ENCODE measurements around the gene CFAP74. TPM values are rescaled to one million over a fixed set of nuclear protein-coding genes. Genes with fewer than 3 reads are reported as not detected.

Gene CFAP74
- total RNA-seq, 2 experiments from 2014 or later = not detected

GRCh38 chr1:1875932-1876331, 127.7 kb downstream of the CFAP74 start:
- peak; percentile 48 for ATAC-seq (ENCODE audit: low read depth)
- Mint-ChIP-seq H3K4me1 (peaks cover 35% of the 10 kb centered on the region), H3K27ac (peak overlapping the region; percentile 81), H3K4me3 (peak overlapping the region; percentile 53), H3K9me3 (peaks cover under 1% of the 10 kb centered on the region), H3K36me3 (peaks cover 49% of the 10 kb centered on the region), H3K27me3 (no peaks in the 10 kb centered on the region)
- DNase-seq = no peak
- POLR2A ChIA-PET = interaction anchor here (1.0 kb wide), 1 partner anchor 33 kb away, joined by 3 read pairs; no protein-coding TSS in a partner anchor

- peaks cover 52% of the 10 kb centered on the region for H3K36me3 Mint-ChIP-seq
- H3K9me3 Mint-ChIP-seq = peaks cover 2% of the 10 kb centered on the region
- H3K4me3 Mint-ChIP-seq = no peak overlapping the region
- H3K27ac Mint-ChIP-seq = peak overlapping the region; percentile 9
- ATAC-seq (ENCODE audit: low read depth) (no peak), DNase-seq (no peak)
- H3K27me3 Mint-ChIP-seq = no peaks in the 10 kb centered on the region
- peaks cover 32% of the 10 kb centered on the region for H3K4me1 Mint-ChIP-seq
- POLR2A ChIA-PET = no interaction called here
Observed at GRCh38 chr1:1874901-1875300, 128.7 kb downstream of the CFAP74 start.

GRCh38 chr1:1873186-1873585, 130.4 kb downstream of the CFAP74 start:
- DNase-seq = no peak
- no peak for ATAC-seq (ENCODE audit: low read depth)
- POLR2A ChIA-PET = no interaction called here
- Mint-ChIP-seq H3K4me3 (no peak overlapping the region), H3K4me1 (peaks cover 28% of the 10 kb centered on the region), H3K9me3 (peaks cover 2% of the 10 kb centered on the region), H3K27ac (no peak overlapping the region), H3K36me3 (peaks cover 48% of the 10 kb centered on the region), H3K27me3 (no peaks in the 10 kb centered on the region)

GRCh38 chr1:1872329-1872994, 131.1 kb downstream of the CFAP74 start:
- Mint-ChIP-seq H3K9me3 (peaks cover 2% of the 10 kb centered on the region), H3K27ac (no peak overlapping the region), H3K4me3 (no peak overlapping the region), H3K27me3 (no peaks in the 10 kb centered on the region), H3K4me1 (peaks cover 21% of the 10 kb centered on the region), H3K36me3 (peaks cover 46% of the 10 kb centered on the region)
- ATAC-seq (ENCODE audit: low read depth) (no peak), DNase-seq (no peak)
- POLR2A ChIA-PET = no interaction called here

Other genes starting within 250 kb of the CFAP74 start
- gene NADK, start 225.3 kb downstream of the CFAP74 start, total RNA-seq = 10 to 100 TPM; 69.7 to 74.3 TPM
- 100 to 1,000 TPM; 353 to 372 TPM for gene GNB1, start 112.7 kb downstream of the CFAP74 start, total RNA-seq
- gene CALML6, start 88.5 kb downstream of the CFAP74 start, total RNA-seq = under 1 TPM in 1 of 2 experiments, not detected in 1; 0.82 TPM
- gene TMEM52, start 84.5 kb downstream of the CFAP74 start, total RNA-seq = not detected
- gene GABRD, start 15.6 kb upstream of the CFAP74 start, total RNA-seq = not detected
- 10 to 100 TPM; 24.3 to 24.4 TPM for gene PRKCZ, start 46.6 kb upstream of the CFAP74 start, total RNA-seq
- gene FAAP20, start 191.0 kb upstream of the CFAP74 start, total RNA-seq = 10 to 100 TPM; 59.0 to 61.0 TPM
- gene SKI, start 224.5 kb upstream of the CFAP74 start, total RNA-seq = 10 to 100 TPM; 59.3 to 71.6 TPM